ENCODE data around the gene PARD3B.

The PARD3B gene

GRCh38 chr2:204920776-204921175 is 375.5 kb downstream of the PARD3B start:
- DNase-seq (ENCODE audit: extremely low read depth in 1 of 2, low read depth in 1 of 2): no peak

GRCh38 chr2:204923957-204924356 is 378.7 kb downstream of the PARD3B start:
- DNase-seq (ENCODE audit: extremely low read depth in 1 of 2, low read depth in 1 of 2): no peak

GRCh38 chr2:204931562-204931961 is 386.3 kb downstream of the PARD3B start:
- no peak for DNase-seq (ENCODE audit: extremely low read depth in 1 of 2, low read depth in 1 of 2)

GRCh38 chr2:204933735-204934374 is 388.6 kb downstream of the PARD3B start:
- DNase-seq (ENCODE audit: extremely low read depth in 1 of 2, low read depth in 1 of 2): no peak

- DNase-seq (ENCODE audit: extremely low read depth in 1 of 2, low read depth in 1 of 2): no peak
These were observed 399.7 kb downstream of the PARD3B start for GRCh38 chr2:204944927-204945326.

- no peak for DNase-seq (ENCODE audit: extremely low read depth in 1 of 2, low read depth in 1 of 2)
These were observed 400.1 kb downstream of the PARD3B start for GRCh38 chr2:204945376-204945775.

- DNase-seq (ENCODE audit: extremely low read depth in 1 of 2, low read depth in 1 of 2): no peak
These were observed 401.6 kb downstream of the PARD3B start for GRCh38 chr2:204946892-204947291.

GRCh38 chr2:204947405-204947804 is 402.1 kb downstream of the PARD3B start:
- DNase-seq (ENCODE audit: extremely low read depth in 1 of 2, low read depth in 1 of 2): no peak

GRCh38 chr2:204948024-204948763 is 402.9 kb downstream of the PARD3B start:
- DNase-seq (ENCODE audit: extremely low read depth in 1 of 2, low read depth in 1 of 2): no peak

- no peak for DNase-seq (ENCODE audit: extremely low read depth in 1 of 2, low read depth in 1 of 2)
These were observed 403.5 kb downstream of the PARD3B start for GRCh38 chr2:204948822-204949221.

- DNase-seq (ENCODE audit: extremely low read depth in 1 of 2, low read depth in 1 of 2): no peak
These were observed 405.5 kb downstream of the PARD3B start for GRCh38 chr2:204950695-204951346.

- DNase-seq (ENCODE audit: extremely low read depth in 1 of 2, low read depth in 1 of 2): no peak
These were observed 413.1 kb downstream of the PARD3B start for GRCh38 chr2:204958371-204958770.

- no peak for DNase-seq (ENCODE audit: extremely low read depth in 1 of 2, low read depth in 1 of 2)
These were observed 419.1 kb downstream of the PARD3B start for GRCh38 chr2:204964414-204964813.

GRCh38 chr2:204966245-204966644 is 421.0 kb downstream of the PARD3B start:
- DNase-seq (ENCODE audit: extremely low read depth in 1 of 2, low read depth in 1 of 2): no peak

GRCh38 chr2:204967199-204967960 is 422.1 kb downstream of the PARD3B start:
- DNase-seq (ENCODE audit: extremely low read depth in 1 of 2, low read depth in 1 of 2): peak; percentile 2 to 19

- no peak for DNase-seq (ENCODE audit: extremely low read depth in 1 of 2, low read depth in 1 of 2)
These were observed 426.1 kb downstream of the PARD3B start for GRCh38 chr2:204971206-204971907.

- DNase-seq (ENCODE audit: extremely low read depth in 1 of 2, low read depth in 1 of 2): no peak
These were observed 426.9 kb downstream of the PARD3B start for GRCh38 chr2:204972161-204972560.

GRCh38 chr2:204972606-204973336 is 427.5 kb downstream of the PARD3B start:
- no peak for DNase-seq (ENCODE audit: extremely low read depth in 1 of 2, low read depth in 1 of 2)

- DNase-seq (ENCODE audit: extremely low read depth in 1 of 2, low read depth in 1 of 2): no peak
These were observed 428.3 kb downstream of the PARD3B start for GRCh38 chr2:204973616-204974015.

- no peak for DNase-seq (ENCODE audit: extremely low read depth in 1 of 2, low read depth in 1 of 2)
These were observed 429.2 kb downstream of the PARD3B start for GRCh38 chr2:204974487-204974886.
